ENCODE data around the gene STK24.

The STK24 gene

DNA sequence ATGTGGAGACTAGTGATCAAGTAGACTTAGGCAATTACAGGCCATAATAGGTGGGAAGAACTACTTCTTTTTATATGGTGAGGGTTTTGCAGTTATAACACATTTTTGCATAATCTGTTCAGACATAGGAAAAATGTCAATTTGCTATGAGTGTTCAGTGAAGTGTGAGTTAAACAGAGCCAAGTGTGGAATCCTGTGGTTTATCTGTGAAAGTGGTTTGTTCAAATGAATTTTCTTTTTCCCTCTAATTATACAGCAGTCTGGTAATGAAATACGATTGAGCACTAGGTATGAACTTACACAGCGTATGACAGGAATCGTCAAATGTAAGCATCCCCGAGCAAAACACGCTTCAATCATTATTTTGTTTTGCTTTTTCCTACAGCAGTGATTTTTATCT, 178.3 kb downstream of the STK24 start:
- in situ Hi-C loops (cut with HindIII; ENCODE audit: low sequenced_read_pairs): no loop called here

DNA sequence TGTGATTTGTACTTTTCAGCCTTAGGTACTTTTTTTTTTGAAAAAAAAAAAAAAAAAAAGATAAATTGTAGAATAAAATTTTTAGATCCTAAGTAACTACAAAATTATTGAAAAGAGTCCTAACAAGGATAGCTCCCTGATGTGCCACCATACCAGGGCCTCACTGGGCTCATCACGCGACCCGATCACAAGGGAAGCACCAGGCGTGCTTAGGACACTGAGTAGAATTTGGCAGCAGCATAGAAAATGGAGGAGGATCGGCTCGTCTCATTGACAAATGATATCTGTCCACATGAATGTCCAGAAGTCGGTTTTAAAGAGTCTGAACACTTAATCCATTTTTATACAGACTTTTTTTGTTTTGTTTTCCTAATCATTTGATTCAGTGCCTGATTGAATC, 179.0 kb downstream of the STK24 start:
- in situ Hi-C loops (cut with HindIII; ENCODE audit: low sequenced_read_pairs): no loop called here

DNA sequence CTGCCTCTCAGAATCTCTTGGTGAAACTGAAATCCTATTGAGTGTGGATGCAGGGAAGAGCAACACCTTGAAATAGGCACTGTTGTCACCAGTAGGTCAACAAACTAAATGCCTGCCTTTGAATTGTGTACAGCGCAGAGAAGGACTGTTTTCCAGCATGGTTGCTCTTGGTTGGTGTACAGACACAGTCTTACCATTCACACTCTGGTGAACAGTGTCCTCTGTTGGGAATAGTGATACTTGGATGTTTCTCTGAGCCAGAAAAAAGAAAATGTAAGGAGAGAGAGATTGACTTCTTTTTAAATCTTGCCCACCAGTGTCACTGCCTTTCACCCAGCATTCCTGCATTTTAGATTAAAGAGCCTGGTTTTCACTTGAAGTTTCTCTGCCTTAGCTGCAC, 179.7 kb downstream of the STK24 start:
- in situ Hi-C loops (cut with HindIII; ENCODE audit: low sequenced_read_pairs): no loop called here

- in situ Hi-C loops (cut with HindIII; ENCODE audit: low sequenced_read_pairs): no loop called here
Observed at GRCh38 chr13:98396071-98396710, 180.7 kb downstream of the STK24 start.
